HCT116 (cell line): ENCODE data around the gene PAH. TPM values are rescaled to one million over a fixed set of nuclear protein-coding genes. Genes with fewer than 3 reads are reported as not detected.

ENCODE experiments used
- ATAC-seq: fragments of 200-7000 bp; cut with Tn5 transposase; 2 replicates; pipeline ENCODE4 v1.9.1; 2020; ENCODE audit warnings: mild to moderate bottlenecking, moderate library complexity
- BruUV-seq: library from RNA; stranded (reverse); fragments of 400-500 nt; replicated peaks from 2 replicates; lab custom pipeline; 2021; lab: Mats Ljungman, UMichigan
- CTCF ChIA-PET: fragments of 300-600 bp; sonication (Branson Sonifier 250); formaldehyde crosslinking; loops from one replicate; lab custom pipeline; 2021; ENCODE audit warnings: antibody characterized with exemption; lab: Charles Lee
- POLR2A ChIA-PET: fragments of 300-600, 350-600 bp; sonication (Branson Sonifier 250); formaldehyde crosslinking; loops from one replicate; lab custom pipeline; 2021; ENCODE audit warnings: antibody characterized with exemption; lab: Charles Lee
- RAD21 ChIA-PET, 2 experiments: fragments of 300-600 bp; sonication (Branson Sonifier 250); formaldehyde crosslinking; loops; one replicate each; lab custom pipeline; 2023; ENCODE audit warnings: low total read pairs in 2 of 2; ENCODE audit not compliant: uncharacterized antibody in 2 of 2, unreplicated experiment in 2 of 2, low non-redundant PET in 1 of 2; lab: Charles Lee
- DNase-seq: peaks from one replicate; pipeline ENCODE4 v3.0.0-alpha.2; 2010; ENCODE audit warnings: low read depth, low spot score
- H2AFZ ChIP-seq: fragments of 200-600 bp; shearing (Covaris generic), sonication (generic); 2 replicates; pipeline ENCODE4 v1.6.1; 2017; ENCODE audit warnings: low read depth, mixed run types, mixed read lengths, antibody characterized with exemption, low read length; ENCODE audit not compliant: poor library complexity, severe bottlenecking
- H3K27ac ChIP-seq: 2 replicates; pipeline ENCODE4 v1.5.1; 2012; ENCODE audit warnings: low read depth, low read length
- H3K27me3 ChIP-seq: fragments of 200-600 bp; sonication (generic); 2 replicates; pipeline ENCODE4 v1.6.1; 2016; ENCODE audit warnings: mixed run types, low read length, mixed read lengths; ENCODE audit not compliant: insufficient read depth
- H3K36me3 ChIP-seq, 2 experiments: fragments of 200-500 bp in 1 of 2; fragments of 200-600 bp in 1 of 2; sonication (Bioruptor generic) in 1 of 2; sonication (generic) in 1 of 2; 2 replicates each; pipeline versions ENCODE4 v1.5.1 to v1.6.1; 2014 to 2016; ENCODE audit warnings: low read length in 2 of 2, inconsistent platforms in 1 of 2, mixed read lengths in 1 of 2, mixed run types in 1 of 2; ENCODE audit not compliant: insufficient read depth in 2 of 2, control insufficient read depth in 1 of 2
- H3K4me1 ChIP-seq, 2 experiments: fragments of 200-600 bp in 1 of 2; sonication (generic) in 1 of 2; 2 replicates each; pipeline versions ENCODE4 v1.5.1 to v1.6.1; 2012 to 2017; ENCODE audit warnings: low read length in 2 of 2, inconsistent platforms in 1 of 2, mild to moderate bottlenecking in 1 of 2, mixed read lengths in 1 of 2, mixed run types in 1 of 2, moderate library complexity in 1 of 2; ENCODE audit not compliant: insufficient read depth in 2 of 2, control insufficient read depth in 1 of 2
- H3K4me2 ChIP-seq: fragments of 200-600 bp; sonication (generic); 2 replicates; pipeline ENCODE4 v1.6.1; 2017; ENCODE audit warnings: mixed run types, low read length, mixed read lengths
- H3K4me3 ChIP-seq, 2 experiments: fragments of 200-600 bp in 1 of 2; sonication (generic) in 1 of 2; replicated peaks in 1 of 2; 2 replicates each; pipeline ENCODE4 v1.5.1; 2011 to 2016; ENCODE audit warnings: low read length in 2 of 2, control low read depth in 1 of 2, low read depth in 1 of 2, mild to moderate bottlenecking in 1 of 2, mixed read lengths in 1 of 2, mixed run types in 1 of 2
- H3K79me2 ChIP-seq: fragments of 200-600 bp; sonication (generic); 2 replicates; pipeline ENCODE4 v1.6.1; 2017; ENCODE audit warnings: mild to moderate bottlenecking, mixed run types, low read length, moderate library complexity, mixed read lengths; ENCODE audit not compliant: insufficient read depth
- H3K9ac ChIP-seq: fragments of 200-600 bp; sonication (generic); 2 replicates; pipeline ENCODE4 v1.6.1; 2016; ENCODE audit warnings: low read length, mixed read lengths
- H3K9me2 ChIP-seq: fragments of 200-600 bp; sonication (generic), shearing (Covaris generic); 2 replicates; pipeline ENCODE4 v1.6.1; 2017; ENCODE audit warnings: mixed run types, mild to moderate bottlenecking, moderate library complexity; ENCODE audit not compliant: insufficient read depth
- H3K9me3 ChIP-seq, 2 experiments: fragments of 200-500 bp in 1 of 2; fragments of 200-600 bp in 1 of 2; sonication (Bioruptor generic) in 1 of 2; sonication (generic) in 1 of 2; 2 replicates each; pipeline ENCODE4 v1.6.1; 2014 to 2017; ENCODE audit warnings: low read length in 2 of 2, mixed read lengths in 2 of 2, inconsistent platforms in 1 of 2, low read depth in 1 of 2, mild to moderate bottlenecking in 1 of 2, mixed run types in 1 of 2, moderate library complexity in 1 of 2; ENCODE audit not compliant: control insufficient read depth in 1 of 2, insufficient read depth in 1 of 2
- H4K20me1 ChIP-seq: fragments of 200-600 bp; sonication (generic), shearing (Covaris generic); 2 replicates; pipeline ENCODE4 v1.6.1; 2017; ENCODE audit warnings: mixed run types, mild to moderate bottlenecking, moderate library complexity; ENCODE audit not compliant: insufficient read depth
- ATF3 ChIP-seq: IDR thresholded peaks from 2 replicates; pipeline ENCODE4 v1.6.1; 2012
- CBX3 ChIP-seq: IDR thresholded peaks from 2 replicates; pipeline ENCODE4 v1.6.1; 2012; ENCODE audit warnings: low read depth
- EGR1 ChIP-seq: IDR thresholded peaks from 2 replicates; pipeline ENCODE4 v1.6.1; 2012; ENCODE audit warnings: low read depth
- EZH2 ChIP-seq: fragments of 200-600 bp; sonication (generic); IDR thresholded peaks from 2 replicates; pipeline ENCODE4 v1.6.1; 2017; ENCODE audit warnings: antibody characterized with exemption, mixed run types
- EZH2phosphoT487 ChIP-seq: fragments of 200-600 bp; IDR thresholded peaks from 2 replicates; pipeline ENCODE4 v1.6.1; 2018; ENCODE audit warnings: antibody characterized with exemption, borderline replicate concordance
- FOSL1 ChIP-seq: IDR thresholded peaks from 2 replicates; pipeline ENCODE4 v1.6.1; 2012; ENCODE audit warnings: low read depth
- MAX ChIP-seq: IDR thresholded peaks from 2 replicates; pipeline ENCODE4 v1.6.1; 2012
- POLR2A ChIP-seq: IDR thresholded peaks from 2 replicates; pipeline ENCODE4 v1.7.0; 2011; ENCODE audit warnings: borderline replicate concordance; ENCODE audit not compliant: insufficient read depth, insufficient read length; ENCODE audit errors: extremely low read depth
- POLR2AphosphoS5 ChIP-seq: IDR thresholded peaks from 2 replicates; pipeline ENCODE4 v1.6.1; 2011; ENCODE audit warnings: mild to moderate bottlenecking, low read depth, low read length, moderate library complexity
- RAD21 ChIP-seq: IDR thresholded peaks from 2 replicates; pipeline ENCODE4 v1.6.1; 2012; ENCODE audit warnings: low read depth, mild to moderate bottlenecking
- REST ChIP-seq: IDR thresholded peaks from 2 replicates; pipeline ENCODE4 v1.6.1; 2012; ENCODE audit warnings: low read depth
- SIN3A ChIP-seq: IDR thresholded peaks from 2 replicates; pipeline ENCODE4 v1.6.1; 2012; ENCODE audit warnings: low read depth
- SP1 ChIP-seq: IDR thresholded peaks from 2 replicates; pipeline ENCODE4 v1.6.1; 2012; ENCODE audit warnings: low read depth
- SRF ChIP-seq: IDR thresholded peaks from 2 replicates; pipeline ENCODE4 v1.6.1; 2012; ENCODE audit warnings: low read depth
- TCF7L2 ChIP-seq: IDR thresholded peaks from 2 replicates; pipeline ENCODE4 v1.7.0; 2011; ENCODE audit warnings: borderline replicate concordance, inconsistent platforms; ENCODE audit not compliant: insufficient read depth, insufficient read length; ENCODE audit errors: extremely low read depth
- YY1 ChIP-seq: IDR thresholded peaks from 2 replicates; pipeline ENCODE4 v1.6.1; 2011; ENCODE audit warnings: low read length, low read depth, moderate library complexity, mild to moderate bottlenecking; ENCODE audit not compliant: insufficient replicate concordance; ENCODE audit errors: extremely low read depth
- ZFX ChIP-seq: fragments of 450-650 bp; IDR thresholded peaks from 2 replicates; pipeline ENCODE4 v1.6.1; 2017
- ZNF274 ChIP-seq: fragments of 200-500 bp; sonication (Bioruptor generic); IDR thresholded peaks from 2 replicates; pipeline ENCODE4 v1.6.1; 2014; ENCODE audit warnings: mild to moderate bottlenecking, low read depth, low read length, inconsistent platforms
- intact Hi-C: fragments of 100-400 bp; cut with micrococcal nuclease; formaldehyde crosslinking; loops from 2 replicates; pipeline ENCODE4 v1.10.0; 2022
- total RNA-seq: library from RNA; stranded (reverse); gene quantifications from one replicate; pipeline ENCODE4 v1.2.1, GENCODE V29; 2021; ENCODE audit not compliant: unreplicated experiment

PAH gene
- total RNA-seq, 1 experiment from 2014 or later: 2.8 TPM

GRCh38 chr12:102953221-102953620 is 36.2 kb upstream of the PAH start:
- H3K79me2 ChIP-seq: no peaks in the 10 kb centered on the region
- TF ChIP-seq YY1: no peak
- no peak for TF ChIP-seq CBX3
- TF ChIP-seq MAX: no peak
- no peak for TF ChIP-seq ZFX
- no peak for TF ChIP-seq ZNF274
- TF ChIP-seq EZH2phosphoT487: no peak
- no peak for TF ChIP-seq EGR1
- TF ChIP-seq POLR2A: no peak
- TF ChIP-seq RAD21: no peak
- no peak for TF ChIP-seq SRF
- TF ChIP-seq POLR2AphosphoS5: no peak
- no peak for TF ChIP-seq REST
- TF ChIP-seq SP1: no peak
- no peak for TF ChIP-seq EZH2
- TF ChIP-seq SIN3A: no peak
- no peak for TF ChIP-seq ATF3
- TF ChIP-seq TCF7L2: no peak
- TF ChIP-seq FOSL1: no peak
- H3K27me3 ChIP-seq: peaks cover 23% of the 10 kb centered on the region
- no TSS peak for BruUV-seq
- intact Hi-C loops: no loop called here
- no peaks in the 10 kb centered on the region for H3K36me3 ChIP-seq
- H2AFZ ChIP-seq: no peak overlapping the region
- DNase-seq (no peak), ATAC-seq (no peak)
- no peak overlapping the region for H3K27ac ChIP-seq
- H3K9me3 ChIP-seq: no peaks in the 10 kb centered on the region
- ChIA-PET RAD21 (no interaction called here), POLR2A (no interaction called here), CTCF (interaction anchor here (1.4 kb wide), 1 partner anchor 595 kb away, joined by 4 read pairs; no protein-coding TSS in a partner anchor)
- no peaks in the 10 kb centered on the region for H3K9me2 ChIP-seq
- no peaks in the 10 kb centered on the region for H4K20me1 ChIP-seq
- no peak overlapping the region for H3K4me3 ChIP-seq
- H3K4me2 ChIP-seq: no peak overlapping the region
- no peak overlapping the region for H3K9ac ChIP-seq
- no peaks in the 10 kb centered on the region for H3K4me1 ChIP-seq
